Measurements from ENCODE around the gene RHNO1.

RHNO1 gene

DNA sequence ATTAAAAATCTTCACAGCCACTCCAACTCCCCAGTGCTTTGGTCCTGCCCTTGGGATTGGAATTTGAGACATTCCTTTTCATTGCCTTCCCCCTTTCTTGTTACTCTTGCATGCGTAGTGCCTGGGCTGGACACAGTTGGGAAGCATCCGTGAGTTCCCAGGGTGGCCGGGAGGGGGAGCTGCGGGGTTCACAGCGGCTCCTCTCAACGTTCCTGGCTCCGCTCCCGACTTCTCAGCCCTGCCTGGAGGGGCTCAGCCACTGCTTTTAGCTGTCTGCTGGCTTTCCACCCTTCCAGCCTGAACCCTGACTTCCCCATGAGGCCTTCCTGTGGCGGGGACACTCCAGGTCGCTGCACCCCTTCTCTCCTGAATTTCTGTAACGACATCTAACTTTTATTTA is 23.4 kb upstream of the RHNO1 start:
- TF ChIP-seq, protein P1, sequence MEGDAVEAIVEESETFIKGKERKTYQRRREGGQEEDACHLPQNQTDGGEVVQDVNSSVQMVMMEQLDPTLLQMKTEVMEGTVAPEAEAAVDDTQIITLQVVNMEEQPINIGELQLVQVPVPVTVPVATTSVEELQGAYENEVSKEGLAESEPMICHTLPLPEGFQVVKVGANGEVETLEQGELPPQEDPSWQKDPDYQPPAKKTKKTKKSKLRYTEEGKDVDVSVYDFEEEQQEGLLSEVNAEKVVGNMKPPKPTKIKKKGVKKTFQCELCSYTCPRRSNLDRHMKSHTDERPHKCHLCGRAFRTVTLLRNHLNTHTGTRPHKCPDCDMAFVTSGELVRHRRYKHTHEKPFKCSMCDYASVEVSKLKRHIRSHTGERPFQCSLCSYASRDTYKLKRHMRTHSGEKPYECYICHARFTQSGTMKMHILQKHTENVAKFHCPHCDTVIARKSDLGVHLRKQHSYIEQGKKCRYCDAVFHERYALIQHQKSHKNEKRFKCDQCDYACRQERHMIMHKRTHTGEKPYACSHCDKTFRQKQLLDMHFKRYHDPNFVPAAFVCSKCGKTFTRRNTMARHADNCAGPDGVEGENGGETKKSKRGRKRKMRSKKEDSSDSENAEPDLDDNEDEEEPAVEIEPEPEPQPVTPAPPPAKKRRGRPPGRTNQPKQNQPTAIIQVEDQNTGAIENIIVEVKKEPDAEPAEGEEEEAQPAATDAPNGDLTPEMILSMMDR (IDR thresholded peaks at IDR 0.05; ENCODE audit: insufficient read depth, missing control alignments), result peak; percentile 82
- FAIRE-seq, result no peak
- peak; percentile 88 for DNase-seq (ENCODE audit: insufficient read length, low spot score)

DNA sequence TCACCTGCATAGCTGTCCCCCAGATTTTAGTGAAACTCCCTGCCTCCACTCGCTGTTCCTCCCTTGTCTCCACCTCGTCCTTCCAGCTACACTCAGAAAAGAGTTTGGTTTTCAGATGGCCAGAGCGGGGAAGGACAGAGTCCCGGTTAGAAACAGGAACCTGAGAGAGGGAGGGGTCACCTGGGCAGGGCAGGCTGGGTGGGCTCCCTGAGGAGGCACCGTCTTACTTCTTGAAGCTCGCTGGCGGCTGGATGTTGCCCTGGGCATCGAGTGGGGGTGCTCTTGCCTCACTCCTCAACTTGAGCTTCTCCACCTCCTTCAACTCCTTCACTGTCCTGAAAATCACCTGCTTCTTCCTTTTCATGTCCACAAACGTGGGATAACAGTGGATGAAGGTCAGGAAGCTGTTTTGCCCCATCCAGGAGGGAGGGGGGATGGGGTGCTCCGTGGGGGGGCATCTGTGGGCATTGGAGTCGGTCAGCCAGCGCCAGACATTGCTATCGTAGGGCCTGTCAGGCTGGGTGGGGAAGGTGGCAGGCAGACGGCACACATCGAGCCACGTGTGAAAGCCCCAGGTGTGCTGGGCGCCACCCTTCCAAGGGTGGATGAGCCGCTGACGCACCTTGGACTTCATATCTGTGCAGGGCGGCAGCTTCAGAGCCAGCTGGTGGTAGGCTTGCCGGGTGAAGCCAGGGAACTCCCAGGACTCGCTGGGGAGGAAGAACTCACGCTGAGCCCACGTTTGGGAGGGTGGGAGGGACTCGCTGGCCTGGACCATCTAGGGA is 22.2 kb upstream of the RHNO1 start:
- TF ChIP-seq, protein P1 (IDR thresholded peaks at IDR 0.05; ENCODE audit: insufficient read depth, missing control alignments), result no peak
- DNase-seq (ENCODE audit: insufficient read length, low spot score) (no peak), FAIRE-seq (no peak)

DNA sequence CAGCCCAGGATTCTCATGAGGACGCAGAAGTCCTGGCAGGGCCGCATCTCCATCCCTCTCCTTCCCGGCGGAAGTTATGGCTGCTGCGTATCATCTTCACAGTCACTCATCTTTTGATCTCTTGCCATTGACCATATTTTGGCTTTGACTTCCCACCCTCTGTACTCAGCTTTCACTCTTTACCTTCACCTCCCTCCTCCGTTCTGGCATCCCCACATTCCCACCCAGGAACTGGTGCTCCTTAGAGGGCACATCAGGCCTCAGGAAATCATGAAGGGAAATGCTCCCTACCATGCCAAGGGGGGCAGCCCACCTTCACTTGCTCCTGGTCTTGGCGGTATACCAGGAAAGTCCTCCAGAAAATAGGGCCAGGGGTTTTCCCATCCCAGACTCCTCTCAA is 21.5 kb upstream of the RHNO1 start:
- DNase-seq (ENCODE audit: insufficient read length, low spot score) (no peak), FAIRE-seq (no peak)
- TF ChIP-seq, protein P1 (IDR thresholded peaks at IDR 0.05; ENCODE audit: insufficient read depth, missing control alignments), result no peak

DNA sequence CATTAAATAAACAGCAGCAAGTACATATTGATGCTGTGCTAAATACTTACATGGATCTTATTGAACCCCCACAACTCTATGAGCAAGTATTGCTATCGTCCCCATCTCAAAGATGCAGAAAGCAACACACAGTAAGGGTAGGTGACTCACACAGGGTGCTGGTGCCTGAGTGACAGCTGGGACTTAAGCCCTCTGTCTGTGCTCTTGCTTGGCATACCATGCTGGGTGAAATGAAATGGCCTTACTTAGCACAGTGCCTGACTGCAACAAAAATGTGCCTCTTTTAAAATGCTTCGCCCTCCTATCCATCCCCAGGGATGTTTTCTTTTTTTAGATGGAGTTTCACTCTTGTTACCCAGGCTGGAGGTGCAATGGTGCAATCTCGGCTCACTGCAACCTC is 21.0 kb upstream of the RHNO1 start:
- no peak for FAIRE-seq
- TF ChIP-seq, protein P1 (IDR thresholded peaks at IDR 0.05; ENCODE audit: insufficient read depth, missing control alignments), result no peak
- DNase-seq (ENCODE audit: insufficient read length, low spot score), result no peak

DNA sequence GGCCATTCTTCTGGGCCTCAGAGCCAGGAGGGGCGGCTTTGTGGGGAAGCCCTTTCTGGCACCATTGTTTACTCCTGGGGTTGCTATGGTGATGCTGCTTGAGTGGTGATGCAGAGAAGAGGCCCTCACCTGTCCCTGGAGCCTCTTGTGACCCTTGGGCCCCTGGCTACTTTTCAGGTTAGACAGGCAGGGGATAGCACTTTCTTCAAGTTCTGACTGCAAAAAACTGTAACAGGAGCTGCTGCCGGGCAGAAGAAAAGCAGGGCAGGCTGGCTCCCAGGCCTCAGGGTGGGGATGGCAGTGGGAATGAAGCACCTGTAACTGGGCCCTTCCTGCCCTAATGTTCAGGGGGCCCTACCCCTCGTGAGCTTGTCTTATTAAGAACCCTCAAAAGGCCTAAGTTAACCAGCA is 20.0 kb upstream of the RHNO1 start, which contains the start of gene TEX52:
TSS of gene TEX52 (minus strand) at position 19 of the 411 bp plus-strand sequence. CDS start at position 6, 13 bp downstream.
- TF ChIP-seq, protein P1 (IDR thresholded peaks at IDR 0.05; ENCODE audit: insufficient read depth, missing control alignments), result no peak
- DNase-seq (ENCODE audit: insufficient read length, low spot score), result no peak
- FAIRE-seq, result no peak

DNA sequence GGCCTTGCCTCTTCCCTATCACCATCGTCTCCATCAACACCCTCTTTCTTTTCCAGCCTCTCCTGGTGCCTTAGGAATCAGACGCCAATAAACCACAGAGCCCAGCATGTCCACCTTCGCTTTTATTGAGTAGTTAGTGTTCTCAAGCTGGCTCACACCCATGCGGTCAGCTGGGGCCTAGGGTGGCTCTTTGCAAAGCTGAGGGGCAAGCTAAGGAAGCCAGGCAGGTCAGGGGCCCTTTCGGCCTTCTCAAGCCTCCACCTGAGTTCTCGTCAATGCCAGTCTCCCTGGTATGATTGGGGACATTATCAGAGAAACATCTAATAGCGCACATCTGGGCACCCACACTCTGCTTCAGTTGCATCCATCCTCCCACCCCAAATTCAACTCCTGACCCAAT is 19.4 kb upstream of the RHNO1 start:
- FAIRE-seq, result no peak
- no peak for DNase-seq (ENCODE audit: insufficient read length, low spot score)
- TF ChIP-seq, protein P1 (IDR thresholded peaks at IDR 0.05; ENCODE audit: insufficient read depth, missing control alignments), result no peak

DNA sequence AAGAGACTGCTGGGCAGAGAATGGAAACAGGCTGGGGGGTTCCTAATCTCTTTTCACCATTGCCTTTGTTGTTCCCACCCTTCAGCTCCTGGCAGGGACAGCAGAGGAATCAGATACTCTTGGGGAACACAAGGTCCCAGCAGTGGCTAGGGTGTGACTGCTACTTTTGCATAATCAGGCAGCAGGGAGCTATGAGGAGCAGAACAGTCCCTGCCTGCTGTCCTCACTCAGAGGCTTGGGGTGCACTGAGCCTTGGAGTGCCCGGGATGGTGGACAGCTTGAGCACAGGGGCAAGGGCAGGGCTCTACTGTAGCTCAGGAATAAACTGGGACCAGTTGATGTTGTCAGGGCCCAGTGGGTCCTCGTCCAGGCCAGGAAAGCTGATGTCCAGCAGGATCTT is 18.7 kb upstream of the RHNO1 start:
- TF ChIP-seq, protein P1 (IDR thresholded peaks at IDR 0.05; ENCODE audit: insufficient read depth, missing control alignments), result no peak
- DNase-seq (ENCODE audit: insufficient read length, low spot score), result no peak
- FAIRE-seq, result no peak

Data from D721Med (cell line).